ENCODE data around the gene SV2A. TPM values are rescaled to one million over a fixed set of nuclear protein-coding genes. Genes with fewer than 3 reads are reported as not detected.
"Not testable (repeated sequence)": the region's sequence is repeated elsewhere in the genome, so short reads cannot be mapped to it uniquely, and the experiment has no call there.

SV2A gene
- total RNA-seq, 1 experiment from 2014 or later, result 47.1 TPM

GRCh38 chr1:149886396-149887195, 31.0 kb downstream of the SV2A start (continued):
- TF ChIP-seq ZNF512 (CRISPR knock-in tag; IDR thresholded peaks at IDR 0.05; ENCODE audit: borderline replicate concordance), result no peak
- no peak for TF ChIP-seq PRDM15 (CRISPR knock-in tag; IDR thresholded peaks at IDR 0.05)
- TF ChIP-seq ELF4 (CRISPR knock-in tag; IDR thresholded peaks at IDR 0.05; ENCODE audit: low read depth), result no peak
- TF ChIP-seq SOX15 (CRISPR knock-in tag; IDR thresholded peaks at IDR 0.05), result peak; percentile 61; the same call in 1 of the 2 replicates
- peak; percentile 46; the same call in 1 of the 2 replicates for TF ChIP-seq USF1 (CRISPR knock-in tag; IDR thresholded peaks at IDR 0.05)
- TF ChIP-seq FOXJ3 (CRISPR knock-in tag; IDR thresholded peaks at IDR 0.05; ENCODE audit: borderline replicate concordance), result 0 out of 2 replicates have a peak, but pooled peaks have one; percentile 71
- TF ChIP-seq E2F1 (CRISPR knock-in tag; IDR thresholded peaks at IDR 0.05), result peak; percentile 84; the same call in 1 of the 2 replicates
- no peak for TF ChIP-seq ATF3 (CRISPR knock-in tag; conservative IDR thresholded peaks at IDR 0.05)
- peak; percentile 47; the same call in 1 of the 2 replicates for TF ChIP-seq CREM (CRISPR knock-in tag; IDR thresholded peaks at IDR 0.05)
- TF ChIP-seq SP1 (CRISPR knock-in tag; conservative IDR thresholded peaks at IDR 0.05), result no peak; the same call in 1 of the 2 replicates
- no peak for TF ChIP-seq ATF2 (CRISPR knock-in tag; IDR thresholded peaks at IDR 0.05; ENCODE audit: borderline replicate concordance, low read depth)
- TF ChIP-seq ZNF219 (CRISPR knock-in tag; IDR thresholded peaks at IDR 0.05; ENCODE audit: borderline replicate concordance), result no peak
- TF ChIP-seq RELA (CRISPR knock-in tag; IDR thresholded peaks at IDR 0.05; ENCODE audit: borderline replicate concordance), result peak; percentile 85
- 0 out of 2 replicates have a peak, but pooled peaks have one; percentile 42 for TF ChIP-seq FOXK1 (CRISPR knock-in tag; IDR thresholded peaks at IDR 0.05)

GRCh38 chr1:149886121-149886395, 31.6 kb downstream of the SV2A start:
- TF ChIP-seq ATF1 (CRISPR knock-in tag; IDR thresholded peaks at IDR 0.05) (0 out of 2 replicates have a peak, but pooled peaks have one; percentile 11), MAX (CRISPR knock-in tag; IDR thresholded peaks at IDR 0.05) (peak; percentile 1; the same call in 1 of the 2 replicates), KAT7 (CRISPR knock-in tag; IDR thresholded peaks at IDR 0.05; ENCODE audit: borderline replicate concordance) (peak; percentile 80; the same call in 1 of the 2 replicates), FOXP1 (CRISPR knock-in tag; IDR thresholded peaks at IDR 0.05; ENCODE audit: borderline replicate concordance) (peak; percentile 58; the same call in 1 of the 2 replicates)
- H3K9me3 Mint-ChIP-seq; DNase-seq (ENCODE audit: low spot score); ATAC-seq; H3K36me3 Mint-ChIP-seq; H3K4me1 Mint-ChIP-seq; H3K27ac Mint-ChIP-seq; CTCF ChIA-PET; H3K27me3 Mint-ChIP-seq (ENCODE audit: low read depth); H3K4me3 Mint-ChIP-seq: not testable (repeated sequence)
- POLR2A ChIA-PET, result interaction anchor here (0.6 to 6.1 kb wide), 15 partner anchors 14 to 1119 kb away, joined by 3 to 51 read pairs (median 8); partner anchors contain the start of genes BOLA1, MTMR11, OTUD7B and SF3B4
